ENCODE data around the gene NRCAM.

DNA sequence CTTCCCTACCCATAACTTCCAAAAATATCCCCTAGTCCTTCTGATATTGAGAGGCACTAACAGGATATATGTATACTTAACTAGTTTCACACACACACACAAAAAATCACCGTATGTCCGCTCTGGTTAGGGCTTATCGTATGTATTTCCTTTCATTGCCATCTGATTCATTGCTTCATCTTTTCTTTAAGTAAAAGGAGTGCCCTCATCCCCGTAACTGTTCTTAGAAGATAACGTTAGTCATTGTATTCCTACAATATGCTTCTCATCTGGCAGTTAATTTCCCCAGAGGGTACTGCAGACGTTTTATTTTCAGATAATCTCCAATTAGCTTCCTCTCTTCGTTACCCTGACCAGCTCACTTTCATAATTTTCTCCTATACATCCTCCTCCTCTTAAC is 37.3 kb downstream of the NRCAM start:
- no peak for TF ChIP-seq ZNF549 (CRISPR knock-in tag; IDR thresholded peaks at IDR 0.05)
- TF ChIP-seq, protein P1, sequence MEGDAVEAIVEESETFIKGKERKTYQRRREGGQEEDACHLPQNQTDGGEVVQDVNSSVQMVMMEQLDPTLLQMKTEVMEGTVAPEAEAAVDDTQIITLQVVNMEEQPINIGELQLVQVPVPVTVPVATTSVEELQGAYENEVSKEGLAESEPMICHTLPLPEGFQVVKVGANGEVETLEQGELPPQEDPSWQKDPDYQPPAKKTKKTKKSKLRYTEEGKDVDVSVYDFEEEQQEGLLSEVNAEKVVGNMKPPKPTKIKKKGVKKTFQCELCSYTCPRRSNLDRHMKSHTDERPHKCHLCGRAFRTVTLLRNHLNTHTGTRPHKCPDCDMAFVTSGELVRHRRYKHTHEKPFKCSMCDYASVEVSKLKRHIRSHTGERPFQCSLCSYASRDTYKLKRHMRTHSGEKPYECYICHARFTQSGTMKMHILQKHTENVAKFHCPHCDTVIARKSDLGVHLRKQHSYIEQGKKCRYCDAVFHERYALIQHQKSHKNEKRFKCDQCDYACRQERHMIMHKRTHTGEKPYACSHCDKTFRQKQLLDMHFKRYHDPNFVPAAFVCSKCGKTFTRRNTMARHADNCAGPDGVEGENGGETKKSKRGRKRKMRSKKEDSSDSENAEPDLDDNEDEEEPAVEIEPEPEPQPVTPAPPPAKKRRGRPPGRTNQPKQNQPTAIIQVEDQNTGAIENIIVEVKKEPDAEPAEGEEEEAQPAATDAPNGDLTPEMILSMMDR (CRISPR knock-in tag; IDR thresholded peaks at IDR 0.05), result no peak
- TF ChIP-seq ZFP36 (IDR thresholded peaks at IDR 0.05; ENCODE audit: borderline replicate concordance, low read depth, low read length, partially characterized antibody), result no peak
- TF ChIP-seq, protein P2, sequence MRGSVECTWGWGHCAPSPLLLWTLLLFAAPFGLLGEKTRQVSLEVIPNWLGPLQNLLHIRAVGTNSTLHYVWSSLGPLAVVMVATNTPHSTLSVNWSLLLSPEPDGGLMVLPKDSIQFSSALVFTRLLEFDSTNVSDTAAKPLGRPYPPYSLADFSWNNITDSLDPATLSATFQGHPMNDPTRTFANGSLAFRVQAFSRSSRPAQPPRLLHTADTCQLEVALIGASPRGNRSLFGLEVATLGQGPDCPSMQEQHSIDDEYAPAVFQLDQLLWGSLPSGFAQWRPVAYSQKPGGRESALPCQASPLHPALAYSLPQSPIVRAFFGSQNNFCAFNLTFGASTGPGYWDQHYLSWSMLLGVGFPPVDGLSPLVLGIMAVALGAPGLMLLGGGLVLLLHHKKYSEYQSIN (CRISPR knock-in tag; IDR thresholded peaks at IDR 0.05; ENCODE audit: borderline replicate concordance), result no peak
- TF ChIP-seq, protein P3, sequence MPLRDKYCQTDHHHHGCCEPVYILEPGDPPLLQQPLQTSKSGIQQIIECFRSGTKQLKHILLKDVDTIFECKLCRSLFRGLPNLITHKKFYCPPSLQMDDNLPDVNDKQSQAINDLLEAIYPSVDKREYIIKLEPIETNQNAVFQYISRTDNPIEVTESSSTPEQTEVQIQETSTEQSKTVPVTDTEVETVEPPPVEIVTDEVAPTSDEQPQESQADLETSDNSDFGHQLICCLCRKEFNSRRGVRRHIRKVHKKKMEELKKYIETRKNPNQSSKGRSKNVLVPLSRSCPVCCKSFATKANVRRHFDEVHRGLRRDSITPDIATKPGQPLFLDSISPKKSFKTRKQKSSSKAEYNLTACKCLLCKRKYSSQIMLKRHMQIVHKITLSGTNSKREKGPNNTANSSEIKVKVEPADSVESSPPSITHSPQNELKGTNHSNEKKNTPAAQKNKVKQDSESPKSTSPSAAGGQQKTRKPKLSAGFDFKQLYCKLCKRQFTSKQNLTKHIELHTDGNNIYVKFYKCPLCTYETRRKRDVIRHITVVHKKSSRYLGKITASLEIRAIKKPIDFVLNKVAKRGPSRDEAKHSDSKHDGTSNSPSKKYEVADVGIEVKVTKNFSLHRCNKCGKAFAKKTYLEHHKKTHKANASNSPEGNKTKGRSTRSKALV (CRISPR knock-in tag; IDR thresholded peaks at IDR 0.05), result no peak
- TF ChIP-seq, protein P4, sequence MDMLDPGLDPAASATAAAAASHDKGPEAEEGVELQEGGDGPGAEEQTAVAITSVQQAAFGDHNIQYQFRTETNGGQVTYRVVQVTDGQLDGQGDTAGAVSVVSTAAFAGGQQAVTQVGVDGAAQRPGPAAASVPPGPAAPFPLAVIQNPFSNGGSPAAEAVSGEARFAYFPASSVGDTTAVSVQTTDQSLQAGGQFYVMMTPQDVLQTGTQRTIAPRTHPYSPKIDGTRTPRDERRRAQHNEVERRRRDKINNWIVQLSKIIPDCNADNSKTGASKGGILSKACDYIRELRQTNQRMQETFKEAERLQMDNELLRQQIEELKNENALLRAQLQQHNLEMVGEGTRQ (IDR thresholded peaks at IDR 0.05; ENCODE audit: low read depth, low read length), result no peak
- TF ChIP-seq, protein P4 (CRISPR knock-in tag; IDR thresholded peaks at IDR 0.05; ENCODE audit: borderline replicate concordance), result no peak
- TF ChIP-seq, protein P5, sequence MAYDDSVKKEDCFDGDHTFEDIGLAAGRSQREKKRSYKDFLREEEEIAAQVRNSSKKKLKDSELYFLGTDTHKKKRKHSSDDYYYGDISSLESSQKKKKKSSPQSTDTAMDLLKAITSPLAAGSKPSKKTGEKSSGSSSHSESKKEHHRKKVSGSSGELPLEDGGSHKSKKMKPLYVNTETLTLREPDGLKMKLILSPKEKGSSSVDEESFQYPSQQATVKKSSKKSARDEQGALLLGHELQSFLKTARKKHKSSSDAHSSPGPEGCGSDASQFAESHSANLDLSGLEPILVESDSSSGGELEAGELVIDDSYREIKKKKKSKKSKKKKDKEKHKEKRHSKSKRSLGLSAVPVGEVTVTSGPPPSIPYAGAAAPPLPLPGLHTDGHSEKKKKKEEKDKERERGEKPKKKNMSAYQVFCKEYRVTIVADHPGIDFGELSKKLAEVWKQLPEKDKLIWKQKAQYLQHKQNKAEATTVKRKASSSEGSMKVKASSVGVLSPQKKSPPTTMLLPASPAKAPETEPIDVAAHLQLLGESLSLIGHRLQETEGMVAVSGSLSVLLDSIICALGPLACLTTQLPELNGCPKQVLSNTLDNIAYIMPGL (CRISPR knock-in tag; IDR thresholded peaks at IDR 0.05; ENCODE audit: borderline replicate concordance in 1 of 2, low read depth in 1 of 2), result no peak
- TF ChIP-seq NFE2L2 (IDR thresholded peaks at IDR 0.05; ENCODE audit: low read length), result no peak
- no peak for TF ChIP-seq JUND (CRISPR knock-in tag; IDR thresholded peaks at IDR 0.05)
- no peak for TF ChIP-seq ZNF44 (CRISPR knock-in tag; IDR thresholded peaks at IDR 0.05)
- no peak for TF ChIP-seq SMAD3 (CRISPR knock-in tag; IDR thresholded peaks at IDR 0.05)

Measured in HepG2 (cell line).